ENCODE data around the gene FAM20A. TPM values are rescaled to one million over a fixed set of nuclear protein-coding genes. Genes with fewer than 3 reads are reported as not detected.

Gene FAM20A
- total RNA-seq (1 to 10 TPM; 3.9 to 10.0 (median 5.9) TPM), polyA plus RNA-seq (1 to 10 TPM in 2 of 3 donors, under 1 TPM in 1; 0.46 to 7.3 (median 3.0) TPM)

DNA sequence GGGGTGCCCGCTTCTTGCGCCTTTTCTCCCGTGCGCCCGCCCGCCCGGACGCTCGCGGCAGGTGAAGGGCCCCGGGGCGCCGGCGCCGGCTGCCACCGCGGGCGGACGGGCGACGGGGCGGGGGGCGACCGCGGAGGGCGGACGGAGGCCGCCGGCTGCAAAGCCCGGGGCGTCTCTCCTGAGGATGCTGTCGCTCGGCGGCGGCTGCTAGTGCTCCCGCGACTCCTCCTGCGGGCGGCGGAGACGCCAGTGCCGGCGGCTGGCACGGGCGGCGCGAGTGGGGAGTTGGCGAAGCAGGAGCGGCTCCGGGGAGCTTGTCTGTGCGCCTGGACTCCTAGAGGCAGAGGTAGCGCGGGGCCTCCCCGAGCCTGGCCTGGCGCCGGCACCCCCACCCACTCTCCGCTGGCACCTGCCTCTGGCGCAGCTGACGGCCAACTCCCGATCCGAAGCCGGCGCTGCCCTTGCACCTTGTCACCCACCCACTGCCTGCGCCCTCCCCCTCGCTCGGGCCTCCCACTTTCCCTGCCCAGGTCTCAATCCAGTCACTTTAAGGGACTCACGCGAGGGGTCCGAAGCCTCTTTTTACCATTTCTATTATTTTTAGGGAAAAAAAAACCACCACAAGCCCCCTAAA, at the start of gene FAM20A:
Gene FAM20A, minus strand, starts transcription at position 437 of the 634 bp plus-strand sequence. CDS start 701 bp downstream, outside the sequence.
- intact Hi-C loops (cut with DNase I), result no loop called here
- 2 to 3% methylated on average over 69 of the region's 69 CpGs for WGBS, 2 donors

GRCh38 chr17:68649324-68649723, 48.2 kb upstream of the FAM20A start:
- WGBS, 2 donors, result 78 to 85% methylated on average over 3 of the region's 3 CpGs
- TF ChIP-seq EP300 (IDR thresholded peaks at IDR 0.05) (no peak), POLR2AphosphoS5 (IDR thresholded peaks at IDR 0.05) (no peak), POLR2A (IDR thresholded peaks at IDR 0.05) (no peak)

More for the DNA sequence above, at the start of gene FAM20A:
- TF ChIP-seq POLR2AphosphoS5 (IDR thresholded peaks at IDR 0.05), result peak in 1 of 4 donors; percentile 14
- no peak for TF ChIP-seq POLR2A (IDR thresholded peaks at IDR 0.05)
- Histone ChIP-seq H3K27ac (peak within 1 kb of the TSS; percentile 61 to 73 (median 66)), H3K4me1 (peaks cover 0 to 18% (median 16%) of the 10 kb centered on the region in 4 donors), H3K9me3 (no peaks in the 10 kb centered on the region), H3K36me3 (no peaks in the 10 kb centered on the region), H3K27me3 (peaks cover 8 to 46% (median 25%) of the 10 kb centered on the region in 3 donors), H3K4me3 (peak within 1 kb of the TSS; percentile 30 to 56 (median 50))
- DNase-seq, result no peak

GRCh38 chr17:68646626-68647526, 45.7 kb upstream of the FAM20A start:
- H3K9me3 ChIP-seq, result no peaks in the 10 kb centered on the region
- 66 to 82% methylated on average over 11 of the region's 11 CpGs for WGBS, 2 donors
- TF ChIP-seq POLR2A (IDR thresholded peaks at IDR 0.05) (no peak), POLR2AphosphoS5 (IDR thresholded peaks at IDR 0.05) (no peak), EP300 (IDR thresholded peaks at IDR 0.05) (no peak)
- TF ChIP-seq, protein P1, sequence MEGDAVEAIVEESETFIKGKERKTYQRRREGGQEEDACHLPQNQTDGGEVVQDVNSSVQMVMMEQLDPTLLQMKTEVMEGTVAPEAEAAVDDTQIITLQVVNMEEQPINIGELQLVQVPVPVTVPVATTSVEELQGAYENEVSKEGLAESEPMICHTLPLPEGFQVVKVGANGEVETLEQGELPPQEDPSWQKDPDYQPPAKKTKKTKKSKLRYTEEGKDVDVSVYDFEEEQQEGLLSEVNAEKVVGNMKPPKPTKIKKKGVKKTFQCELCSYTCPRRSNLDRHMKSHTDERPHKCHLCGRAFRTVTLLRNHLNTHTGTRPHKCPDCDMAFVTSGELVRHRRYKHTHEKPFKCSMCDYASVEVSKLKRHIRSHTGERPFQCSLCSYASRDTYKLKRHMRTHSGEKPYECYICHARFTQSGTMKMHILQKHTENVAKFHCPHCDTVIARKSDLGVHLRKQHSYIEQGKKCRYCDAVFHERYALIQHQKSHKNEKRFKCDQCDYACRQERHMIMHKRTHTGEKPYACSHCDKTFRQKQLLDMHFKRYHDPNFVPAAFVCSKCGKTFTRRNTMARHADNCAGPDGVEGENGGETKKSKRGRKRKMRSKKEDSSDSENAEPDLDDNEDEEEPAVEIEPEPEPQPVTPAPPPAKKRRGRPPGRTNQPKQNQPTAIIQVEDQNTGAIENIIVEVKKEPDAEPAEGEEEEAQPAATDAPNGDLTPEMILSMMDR (IDR thresholded peaks at IDR 0.05), result no peak
- no peak overlapping the region for H3K27ac ChIP-seq
- no peaks in the 10 kb centered on the region for H3K27me3 ChIP-seq
- H3K36me3 ChIP-seq, result no peaks in the 10 kb centered on the region
- intact Hi-C loops (cut with DNase I), result no loop called here
- no peak for DNase-seq
- no peak overlapping the region for H3K4me3 ChIP-seq
- no peaks in the 10 kb centered on the region for H3K4me1 ChIP-seq

More at GRCh38 chr17:68649324-68649723, 48.2 kb upstream of the FAM20A start:
- no peaks in the 10 kb centered on the region for H3K27me3 ChIP-seq
- intact Hi-C loops (cut with DNase I), result no loop called here
- DNase-seq, result no peak
- no peaks in the 10 kb centered on the region for H3K4me1 ChIP-seq
- H3K36me3 ChIP-seq, result no peaks in the 10 kb centered on the region
- no peaks in the 10 kb centered on the region for H3K9me3 ChIP-seq
- H3K4me3 ChIP-seq, result no peak overlapping the region
- no peak overlapping the region for H3K27ac ChIP-seq

GRCh38 chr17:68642118-68642412, 40.9 kb upstream of the FAM20A start:
- no peaks in the 10 kb centered on the region for H3K4me1 ChIP-seq
- no peak overlapping the region for H3K27ac ChIP-seq
- no peaks in the 10 kb centered on the region for H3K36me3 ChIP-seq
- WGBS, 2 donors, result 89 to 90% methylated on average over 4 of the region's 4 CpGs
- no peak for DNase-seq
- H3K27me3 ChIP-seq, result peaks cover 0 to under 1% (median 0%) of the 10 kb centered on the region in 3 donors
- intact Hi-C loops (cut with DNase I), result no loop called here
- H3K9me3 ChIP-seq, result no peaks in the 10 kb centered on the region
- TF ChIP-seq, protein P1 (IDR thresholded peaks at IDR 0.05), result no peak
- no peak for TF ChIP-seq EP300 (IDR thresholded peaks at IDR 0.05)
- TF ChIP-seq POLR2AphosphoS5 (IDR thresholded peaks at IDR 0.05), result no peak
- TF ChIP-seq POLR2A (IDR thresholded peaks at IDR 0.05), result no peak
- H3K4me3 ChIP-seq, result no peak overlapping the region

DNA sequence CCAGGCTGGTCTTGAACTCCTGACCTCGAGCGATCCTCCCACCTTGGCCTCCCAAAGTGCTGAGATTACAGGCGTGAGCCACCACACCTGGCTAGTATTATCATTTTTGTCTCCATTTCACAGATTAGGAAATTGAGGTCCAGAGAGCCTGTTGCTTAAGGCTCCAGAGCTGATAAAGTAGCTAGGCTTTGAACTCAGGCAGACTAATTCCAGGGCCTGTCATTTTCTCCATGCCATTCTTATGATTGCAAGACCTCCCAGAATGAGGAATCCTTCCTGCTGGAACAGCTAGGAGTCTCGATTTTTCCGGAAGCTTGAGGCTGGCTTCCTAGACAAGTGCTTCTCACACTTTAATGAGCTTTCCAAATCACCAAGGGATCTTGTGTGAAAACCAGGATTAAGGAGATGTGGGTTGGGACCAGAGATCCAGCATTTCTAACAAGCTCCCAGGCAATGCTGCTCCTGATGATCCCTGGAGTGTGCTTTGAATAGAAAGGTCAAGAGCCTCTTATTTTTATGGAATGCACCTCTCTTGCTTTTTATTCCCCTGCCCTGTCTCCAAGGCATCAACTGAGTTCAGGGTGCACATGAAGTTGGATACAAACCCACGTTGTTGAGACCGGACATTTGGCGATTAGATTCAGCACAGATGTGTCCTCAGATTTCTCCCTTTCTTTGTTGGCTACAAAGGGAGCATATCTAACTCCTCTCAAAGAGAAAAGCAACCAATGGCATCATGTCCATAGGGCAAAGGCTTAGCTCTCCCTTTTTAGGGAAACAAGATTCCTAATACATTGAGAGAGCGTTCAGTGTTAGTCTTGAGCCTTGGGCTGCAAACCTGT, 40.3 kb upstream of the FAM20A start:
- 87 to 89% methylated on average over 9 of the region's 9 CpGs for WGBS, 2 donors
- TF ChIP-seq, protein P1 (IDR thresholded peaks at IDR 0.05), result no peak
- TF ChIP-seq POLR2A (IDR thresholded peaks at IDR 0.05) (no peak), EP300 (IDR thresholded peaks at IDR 0.05) (no peak), POLR2AphosphoS5 (IDR thresholded peaks at IDR 0.05) (no peak)
- Histone ChIP-seq H3K4me1 (no peaks in the 10 kb centered on the region), H3K27me3 (peaks cover 0 to 6% (median 0%) of the 10 kb centered on the region in 3 donors), H3K27ac (no peak overlapping the region), H3K9me3 (no peaks in the 10 kb centered on the region), H3K36me3 (no peaks in the 10 kb centered on the region), H3K4me3 (no peak overlapping the region)
- no peak for DNase-seq
- intact Hi-C loops (cut with DNase I), result no loop called here

Measured in sigmoid colon (tissue), 7 donors.